HG02884 (cell line): Measurements from ENCODE around the gene LCT.
A peak's percentile ranks its signal among the peaks of the same experiment; 100 is the strongest.
"Not testable (repeated sequence)": the region's sequence is repeated elsewhere in the genome, so short reads cannot be mapped to it uniquely, and the experiment has no call there.

Experiments used
- ATAC-seq: cut with Tn5 transposase; IDR thresholded peaks from one replicate; pipeline ENCODE4 v1.9.1; 2021; ENCODE audit warnings: mild to moderate bottlenecking, moderate library complexity; ENCODE audit not compliant: unreplicated experiment

Gene LCT

GRCh38 chr2:135798275-135798705 lies 38.7 kb downstream of the LCT start:
- no peak for ATAC-seq

- peak; percentile 64 for ATAC-seq
These were observed 39.3 kb downstream of the LCT start for GRCh38 chr2:135797497-135798274.

- no peak for ATAC-seq
These were observed 40.4 kb downstream of the LCT start for GRCh38 chr2:135796606-135797005.

DNA sequence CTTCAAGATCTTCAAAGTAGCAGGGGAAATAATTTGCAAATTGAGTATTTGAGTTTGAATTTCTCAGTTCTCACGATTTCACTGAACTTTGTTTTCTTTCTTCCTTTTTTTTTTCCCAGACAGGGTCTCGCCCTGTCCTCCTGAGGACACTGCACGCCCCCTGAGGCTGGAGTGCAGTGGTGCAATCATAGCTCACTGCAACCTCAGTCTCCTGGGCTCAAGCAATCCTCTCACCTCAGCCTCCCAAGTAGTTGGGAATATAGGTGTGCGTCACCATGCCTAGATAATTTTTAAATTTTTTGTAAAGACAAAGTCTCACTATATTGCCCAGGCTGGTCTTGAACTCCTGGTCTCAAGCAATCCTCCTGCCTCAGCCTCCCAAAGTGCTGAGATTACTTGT lies 41.3 kb downstream of the LCT start:
- not testable (repeated sequence) for ATAC-seq

GRCh38 chr2:135792401-135793150 lies 44.4 kb downstream of the LCT start:
- ATAC-seq, result no peak

DNA sequence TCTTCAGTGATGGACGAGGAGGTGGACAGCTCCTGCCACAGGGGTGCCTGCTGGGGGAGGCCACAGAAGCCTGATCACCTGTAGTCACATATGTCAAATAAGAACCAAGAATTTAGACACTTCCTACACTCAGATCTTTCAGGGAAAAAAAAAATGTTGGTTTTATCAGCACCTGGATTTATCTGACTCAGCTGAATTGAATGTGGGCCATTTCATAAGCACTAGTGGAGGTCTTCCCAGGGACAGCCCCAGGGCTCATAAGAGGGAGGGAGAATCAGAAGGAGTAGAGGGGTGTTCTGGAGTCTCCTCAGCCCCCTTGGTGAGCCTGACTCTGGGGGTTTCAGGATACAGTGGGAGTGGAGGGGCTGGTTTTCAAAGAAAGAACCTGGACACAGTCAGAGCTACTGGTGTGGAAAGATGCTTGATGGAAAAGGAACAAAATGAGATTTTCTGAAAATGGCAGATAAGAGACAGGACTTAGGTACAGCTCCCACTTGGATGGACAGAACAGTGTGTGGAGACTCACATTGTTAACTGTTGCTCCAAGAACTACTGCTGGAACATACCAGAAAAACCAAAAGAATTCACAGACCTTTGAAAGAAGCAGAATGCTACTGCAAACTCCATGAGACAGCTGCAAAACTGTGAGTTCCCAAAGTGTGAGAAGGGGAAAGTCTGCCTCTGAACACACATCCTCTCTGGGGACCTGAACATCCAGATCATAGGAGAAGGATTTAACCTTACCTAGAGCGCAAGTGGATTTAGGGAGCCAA lies 45.4 kb downstream of the LCT start:
- ATAC-seq, result no peak

DNA sequence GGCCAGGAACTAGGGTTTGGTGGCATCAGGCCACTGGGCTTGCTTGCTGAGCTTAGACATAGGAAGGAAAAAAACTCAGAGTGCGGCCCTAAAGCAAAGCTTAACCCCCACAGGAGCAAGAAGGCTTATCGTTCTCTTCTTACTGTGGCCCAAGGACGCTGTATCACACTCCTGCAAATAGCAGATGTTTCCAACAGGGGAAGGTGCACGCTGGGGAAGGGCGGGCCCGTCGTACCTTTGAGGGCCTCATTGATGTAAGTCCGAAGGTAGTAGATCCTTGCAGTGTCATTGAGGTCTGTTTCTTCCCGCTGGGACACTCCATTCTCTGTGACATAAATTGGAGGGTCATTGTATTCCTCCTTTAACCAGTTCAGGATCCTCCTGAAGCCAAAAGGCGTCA lies 46.6 kb downstream of the LCT start:
- ATAC-seq, result no peak

GRCh38 chr2:135786823-135787222 lies 50.2 kb downstream of the LCT start:
- no peak for ATAC-seq

GRCh38 chr2:135785032-135785431 lies 52.0 kb downstream of the LCT start:
- ATAC-seq, result no peak

DNA sequence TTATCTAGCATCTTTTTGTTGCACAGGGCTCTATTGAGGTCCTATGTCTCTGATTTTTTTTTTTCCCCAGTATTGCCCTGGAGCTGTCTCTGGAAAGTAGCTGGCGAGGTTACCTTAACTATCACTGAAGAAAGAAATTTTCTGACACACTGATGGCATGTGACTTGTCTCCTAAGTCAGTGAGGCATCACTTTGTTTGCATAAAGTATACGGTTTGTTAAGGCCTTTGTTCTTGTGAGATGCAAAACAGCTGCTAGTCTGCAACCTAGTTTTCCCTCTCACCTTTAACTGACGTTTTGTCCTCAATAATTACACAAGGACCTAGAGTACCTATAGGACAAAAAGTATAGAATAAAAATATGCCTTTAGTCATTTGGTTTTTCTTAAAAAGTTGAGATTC lies 53.5 kb downstream of the LCT start:
- ATAC-seq, result no peak

DNA sequence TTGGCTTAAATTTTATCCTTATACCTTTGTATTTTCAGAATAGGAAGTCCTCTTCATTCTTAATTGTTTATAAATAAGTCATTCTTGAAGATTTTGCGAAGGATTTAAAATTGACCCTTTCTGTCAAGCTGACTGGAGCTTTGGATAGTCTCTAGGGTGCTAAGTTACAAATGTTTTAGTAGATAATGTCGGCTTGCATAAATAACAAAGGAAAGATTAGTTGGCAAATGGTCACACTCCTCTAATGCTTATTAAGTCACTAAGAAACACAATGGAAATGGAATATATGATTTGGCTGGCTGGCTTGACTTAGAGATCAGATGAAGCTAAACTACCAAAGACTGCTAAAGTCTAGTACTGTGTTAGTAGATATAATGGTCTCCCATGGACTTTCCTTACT lies 54.8 kb downstream of the LCT start:
- no peak for ATAC-seq

- no peak for ATAC-seq
These were observed 60.6 kb downstream of the LCT start for GRCh38 chr2:135776367-135776766.

- no peak for ATAC-seq
These were observed 61.6 kb downstream of the LCT start for GRCh38 chr2:135775420-135775819.

DNA sequence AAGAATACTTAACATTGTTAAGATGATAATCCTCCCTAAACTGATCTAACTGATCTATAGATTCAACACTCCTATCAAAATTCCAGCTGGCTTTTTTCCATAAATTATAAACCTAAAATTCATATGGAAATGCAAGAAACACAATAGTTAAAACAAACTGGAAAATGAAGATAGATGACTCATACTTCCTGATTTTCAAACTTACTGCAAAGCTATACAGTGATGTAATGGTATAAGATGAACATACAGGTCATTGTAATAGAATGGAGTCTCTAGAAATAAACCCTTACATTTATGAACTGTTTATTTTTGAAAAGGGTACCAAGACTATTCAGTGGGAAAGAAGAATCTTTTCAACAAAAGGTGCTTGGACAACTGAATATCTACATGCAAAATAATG lies 63.1 kb downstream of the LCT start:
- no peak for ATAC-seq

GRCh38 chr2:135773319-135773718 lies 63.7 kb downstream of the LCT start:
- no peak for ATAC-seq

- ATAC-seq, result no peak
These were observed 68.1 kb downstream of the LCT start for GRCh38 chr2:135768863-135769262.

DNA sequence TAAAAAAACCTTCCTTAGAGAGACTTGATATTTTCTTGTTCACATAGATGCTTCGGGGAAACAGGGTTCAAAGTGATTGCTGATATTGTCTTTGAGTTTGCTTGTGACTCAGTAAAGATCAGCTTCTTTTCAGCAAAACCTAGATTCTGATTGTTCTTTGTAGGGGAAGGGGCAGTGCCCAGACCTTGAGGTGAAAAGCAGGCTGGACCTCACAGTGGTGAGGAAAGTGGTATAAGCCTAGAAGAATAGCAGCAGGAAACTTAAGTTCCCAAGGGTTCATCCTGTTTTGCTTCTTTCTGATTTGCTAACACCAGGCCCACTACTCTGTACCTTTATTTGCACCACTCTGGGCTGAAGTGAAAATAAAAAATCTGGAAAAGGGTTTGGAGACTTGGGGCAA lies 74.5 kb downstream of the LCT start:
- no peak for ATAC-seq

DNA sequence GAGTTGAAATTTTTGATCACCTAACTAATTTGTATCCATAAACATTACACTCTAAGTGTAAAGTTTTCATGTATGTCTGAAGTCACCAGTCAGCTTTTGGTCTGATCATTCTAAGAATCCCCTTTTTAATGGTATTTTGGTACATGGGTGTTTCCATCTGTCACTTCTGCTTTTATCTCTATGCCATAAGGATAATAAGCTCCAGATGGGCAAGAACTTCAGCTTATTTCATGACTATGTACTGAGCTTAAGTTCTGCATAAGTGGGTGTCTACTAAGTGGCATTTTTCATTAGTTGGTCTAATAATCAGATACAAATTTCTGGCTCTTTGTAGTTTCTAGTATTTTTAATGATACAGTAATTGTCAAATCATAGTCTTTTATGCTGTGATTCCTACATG lies 75.0 kb downstream of the LCT start:
- no peak for ATAC-seq

DNA sequence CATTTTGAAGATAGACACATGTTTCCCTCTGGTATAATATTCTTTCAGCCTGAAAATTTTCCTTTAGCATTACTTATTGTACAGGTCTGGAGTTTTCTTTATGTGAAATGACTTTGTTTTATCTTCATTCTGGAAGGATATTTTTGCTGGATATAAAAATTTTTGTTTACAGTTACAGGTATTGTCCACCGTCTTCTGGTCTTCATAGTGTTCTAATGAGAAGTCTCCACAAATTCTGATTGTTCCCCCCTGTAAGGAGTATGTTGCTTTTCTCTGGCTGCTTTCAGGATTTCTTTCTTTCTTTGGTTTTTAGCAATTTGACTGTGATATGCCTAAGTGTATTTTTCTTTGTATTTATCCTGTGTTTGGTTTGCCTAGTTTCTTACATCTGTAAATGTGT lies 80.3 kb downstream of the LCT start:
- ATAC-seq, result no peak

DNA sequence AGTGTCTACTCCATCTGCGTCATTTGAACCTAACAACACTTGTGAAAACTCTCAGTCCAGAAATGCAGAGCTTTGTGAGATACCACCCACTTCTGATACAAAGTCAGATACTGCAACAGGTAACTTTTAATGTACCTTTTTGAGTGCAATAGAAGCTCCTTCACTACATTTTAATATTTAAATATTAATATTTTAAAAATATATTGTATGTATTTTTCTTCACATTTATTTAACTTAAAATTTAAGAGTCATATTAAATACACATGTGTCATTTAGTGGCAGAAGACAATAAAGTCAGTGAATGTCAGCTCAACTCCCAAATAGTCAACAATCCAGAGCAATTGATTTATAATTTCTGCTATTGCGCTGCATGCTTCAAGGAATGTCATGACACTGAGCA lies 81.4 kb downstream of the LCT start:
- ATAC-seq, result no peak

GRCh38 chr2:135745545-135745944 lies 91.4 kb downstream of the LCT start:
- ATAC-seq, result no peak
